SH-SY5Y (cell line): ENCODE data around the gene FAM117B.

ENCODE experiments used
- GATA2 ChIP-seq: IDR thresholded peaks from 2 replicates; pipeline ENCODE4 v1.6.1; 2011; ENCODE audit warnings: mild to moderate bottlenecking, low read depth, low read length
- GATA3 ChIP-seq: IDR thresholded peaks from 2 replicates; pipeline ENCODE4 v1.6.1; 2011; ENCODE audit warnings: low read depth, mild to moderate bottlenecking, low read length, moderate library complexity

FAM117B gene

DNA sequence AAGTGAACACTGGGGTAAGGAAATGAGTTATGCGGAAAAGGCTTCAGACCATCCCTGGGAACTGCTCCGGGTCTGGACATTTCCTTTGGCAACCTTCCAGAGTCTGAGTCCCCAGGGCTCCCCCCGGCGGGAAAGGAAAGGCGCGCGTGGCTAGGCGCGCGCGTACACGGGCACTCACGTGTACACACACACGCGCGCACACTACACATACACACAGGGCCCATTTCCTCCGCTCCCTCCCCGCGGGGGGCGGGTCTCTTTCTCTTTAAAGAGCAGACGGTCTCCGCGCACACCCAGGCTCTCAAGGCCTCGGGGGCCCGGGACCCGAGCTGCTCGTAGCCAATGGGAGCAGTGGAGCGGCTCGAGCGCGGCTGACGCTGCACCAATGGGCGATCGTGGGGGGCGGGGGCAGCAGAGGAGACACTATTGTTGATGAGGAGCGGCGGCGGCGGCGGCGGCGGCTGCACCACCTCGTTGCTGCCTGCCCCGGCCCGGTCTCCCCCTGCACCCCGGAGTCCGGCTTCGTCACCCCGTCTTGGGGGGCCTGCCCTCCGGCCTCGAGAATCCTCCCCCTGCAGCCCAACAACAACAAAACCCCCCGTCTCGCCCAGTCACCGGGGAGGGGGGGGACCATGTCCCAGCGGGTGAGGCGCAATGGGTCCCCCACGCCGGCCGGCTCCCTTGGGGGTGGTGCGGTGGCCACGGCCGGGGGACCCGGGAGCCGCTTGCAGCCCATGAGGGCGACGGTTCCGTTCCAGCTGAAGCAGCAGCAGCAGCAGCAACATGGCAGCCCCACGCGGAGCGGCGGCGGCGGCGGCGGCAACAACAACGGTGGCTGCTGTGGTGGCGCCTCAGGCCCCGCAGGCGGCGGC is at the start of gene FAM117B:
TSS of gene FAM117B (plus strand) at position 414 of the 872 bp plus-strand sequence. CDS start at position 633, 219 bp downstream.
- TF ChIP-seq GATA2: no peak
- no peak for TF ChIP-seq GATA3

DNA sequence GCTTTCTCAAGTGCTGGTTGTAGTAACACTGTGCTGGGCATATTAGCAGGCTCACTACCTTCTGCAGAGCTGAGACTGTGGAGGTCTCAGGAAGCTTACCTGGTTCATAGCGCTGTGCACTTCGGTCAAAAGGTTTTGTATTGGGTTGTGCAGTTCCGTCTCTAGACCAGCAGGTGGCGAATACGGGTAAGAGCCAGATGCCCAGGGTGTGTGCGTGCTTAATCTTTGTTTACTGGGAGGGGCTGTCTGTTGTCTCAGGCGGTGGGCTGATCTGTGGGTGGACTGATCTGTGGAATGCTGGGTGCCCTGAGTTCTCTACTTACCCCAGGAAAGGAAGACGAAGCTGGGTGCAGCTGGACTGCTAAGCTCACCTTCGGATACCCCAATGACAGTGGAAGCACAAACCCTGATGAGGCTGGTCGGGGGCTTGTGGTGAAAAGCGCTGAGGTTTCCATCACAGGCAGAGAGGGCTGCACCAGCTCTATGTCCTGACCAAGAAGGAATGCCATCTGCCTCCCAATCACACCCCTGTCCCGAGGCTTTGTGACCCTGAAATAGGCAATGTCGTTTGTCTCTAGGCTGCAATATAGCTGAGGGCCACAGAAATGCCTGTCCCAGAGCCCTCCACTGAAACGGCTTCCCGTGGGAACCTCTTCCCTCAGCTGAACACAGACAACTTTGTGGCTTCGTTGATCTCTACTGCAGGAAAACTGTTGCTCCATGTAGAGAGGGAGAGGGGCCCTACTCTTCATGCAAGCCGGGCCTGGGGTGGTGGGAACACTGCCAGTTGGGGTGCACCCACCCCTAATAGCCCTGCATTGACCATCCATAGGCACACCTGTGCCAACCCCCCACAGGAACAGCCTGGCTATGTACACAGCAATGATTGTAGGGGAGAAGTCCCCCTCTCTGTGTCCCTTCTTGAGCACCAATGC is 45.9 kb upstream of the FAM117B start:
- no peak for TF ChIP-seq GATA2

DNA sequence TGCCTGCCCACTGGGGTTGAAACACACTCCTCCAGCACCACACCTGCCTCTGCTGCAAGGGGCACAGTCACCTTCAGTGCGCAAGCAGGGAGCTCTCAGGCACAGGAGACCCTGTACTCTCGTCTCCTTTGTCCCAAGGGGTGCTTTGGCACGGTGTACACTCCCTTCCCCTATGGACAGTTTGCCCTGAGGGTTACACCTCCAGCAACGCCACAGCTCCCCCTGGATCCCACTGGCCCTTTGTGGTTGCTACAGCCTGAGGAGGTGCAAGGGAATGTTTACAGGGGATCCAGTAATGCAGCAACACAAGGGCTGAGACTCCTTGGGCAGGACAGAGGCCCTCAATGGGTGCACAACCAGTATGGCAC is 45.2 kb upstream of the FAM117B start:
- TF ChIP-seq GATA2: no peak
- no peak for TF ChIP-seq GATA3

DNA sequence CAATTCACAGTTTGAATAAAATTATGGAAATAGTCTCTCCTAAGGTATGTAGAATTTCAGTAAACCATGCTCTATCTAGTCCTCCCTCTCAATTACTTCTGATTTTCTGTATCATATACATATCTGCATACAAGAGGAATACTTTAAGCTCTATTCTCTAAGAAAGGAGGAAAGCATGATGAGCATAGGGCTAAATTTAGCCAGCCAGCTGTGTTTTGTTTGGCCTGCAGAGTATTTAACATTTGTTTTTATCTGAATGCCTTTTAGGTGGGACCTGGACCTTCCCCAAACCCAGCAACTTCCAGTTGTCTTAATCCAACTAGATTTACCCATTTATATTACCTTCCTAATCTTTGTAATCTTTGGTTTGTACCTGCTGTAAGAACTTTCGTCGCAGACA is 42.2 kb upstream of the FAM117B start:
- no peak for TF ChIP-seq GATA2
- no peak for TF ChIP-seq GATA3

DNA sequence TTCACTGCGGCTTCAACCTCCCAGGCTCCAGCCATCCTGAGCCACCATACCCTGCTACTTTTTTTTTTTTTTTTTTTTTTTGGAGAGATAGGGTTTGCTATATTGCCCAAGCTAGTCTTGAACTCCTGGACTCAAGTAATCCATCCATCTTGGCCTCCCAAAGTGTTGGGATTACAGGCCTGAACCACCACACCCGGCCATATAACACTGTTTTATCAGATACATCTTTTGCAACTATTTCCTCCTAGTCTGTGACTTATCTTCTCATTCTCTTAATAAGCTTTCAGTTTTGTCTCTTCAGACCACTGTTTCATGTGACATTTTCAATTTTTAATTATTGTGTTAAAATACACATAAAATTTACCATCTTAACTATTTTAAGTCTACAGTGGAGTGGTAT is 35.7 kb upstream of the FAM117B start:
- no peak for TF ChIP-seq GATA2
- TF ChIP-seq GATA3: no peak

DNA sequence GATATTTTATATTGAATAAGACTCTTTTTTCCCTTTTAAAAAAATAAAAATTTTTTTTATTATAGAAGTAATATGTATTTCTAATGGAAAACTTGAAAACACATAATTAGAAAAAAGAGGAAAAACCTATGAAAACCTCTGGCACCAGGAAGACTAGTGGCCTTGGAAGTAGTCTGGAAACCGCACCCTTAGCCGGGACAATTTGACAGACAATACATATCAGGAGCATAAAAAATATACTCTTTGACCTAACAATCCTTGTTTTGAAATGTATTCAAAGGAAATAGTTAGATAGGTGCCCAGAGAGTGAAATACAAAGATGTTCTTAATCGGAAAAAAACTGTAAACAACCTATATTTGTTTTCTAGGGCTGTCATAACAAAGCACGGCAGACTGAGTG is 34.9 kb upstream of the FAM117B start:
- TF ChIP-seq GATA2 (no peak), GATA3 (no peak)

DNA sequence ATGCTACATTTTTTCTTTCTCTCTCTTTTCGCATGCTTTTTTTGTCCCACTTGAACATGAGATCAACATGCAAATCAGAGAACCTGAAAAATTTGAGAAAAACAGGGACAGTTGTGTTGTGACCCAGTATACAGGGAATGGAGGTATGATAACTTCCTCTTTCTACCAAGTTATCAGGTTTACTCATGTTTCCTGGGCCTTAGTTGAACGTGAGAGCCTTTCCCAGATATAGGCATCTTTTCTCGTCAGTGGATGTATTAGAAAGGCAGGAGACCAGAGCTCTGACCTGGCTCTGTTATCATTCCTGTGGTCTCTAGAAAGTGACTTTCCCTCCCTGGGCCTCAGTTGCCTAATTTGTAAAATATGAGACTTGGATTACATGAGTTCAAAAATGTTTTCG is 30.1 kb upstream of the FAM117B start:
- no peak for TF ChIP-seq GATA2
- no peak for TF ChIP-seq GATA3

DNA sequence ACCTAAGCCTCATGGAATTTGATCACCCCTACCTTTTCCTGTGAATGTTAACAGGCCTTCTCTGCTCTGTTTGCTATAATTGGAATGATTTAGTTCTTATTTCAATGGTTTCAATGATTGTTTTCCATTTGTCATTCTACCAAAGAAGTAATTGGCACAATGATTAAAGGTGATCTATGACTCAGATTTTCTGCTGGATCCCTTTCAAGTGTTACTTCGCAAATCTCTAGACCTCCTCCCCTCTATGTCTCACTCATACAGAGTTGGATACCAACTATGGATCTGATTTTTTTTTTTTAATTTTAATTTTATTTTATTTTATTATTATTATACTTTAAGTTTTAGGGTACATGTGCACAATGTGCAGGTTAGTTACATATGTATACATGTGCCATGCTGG is 29.6 kb upstream of the FAM117B start:
- TF ChIP-seq GATA3 (no peak), GATA2 (no peak)

DNA sequence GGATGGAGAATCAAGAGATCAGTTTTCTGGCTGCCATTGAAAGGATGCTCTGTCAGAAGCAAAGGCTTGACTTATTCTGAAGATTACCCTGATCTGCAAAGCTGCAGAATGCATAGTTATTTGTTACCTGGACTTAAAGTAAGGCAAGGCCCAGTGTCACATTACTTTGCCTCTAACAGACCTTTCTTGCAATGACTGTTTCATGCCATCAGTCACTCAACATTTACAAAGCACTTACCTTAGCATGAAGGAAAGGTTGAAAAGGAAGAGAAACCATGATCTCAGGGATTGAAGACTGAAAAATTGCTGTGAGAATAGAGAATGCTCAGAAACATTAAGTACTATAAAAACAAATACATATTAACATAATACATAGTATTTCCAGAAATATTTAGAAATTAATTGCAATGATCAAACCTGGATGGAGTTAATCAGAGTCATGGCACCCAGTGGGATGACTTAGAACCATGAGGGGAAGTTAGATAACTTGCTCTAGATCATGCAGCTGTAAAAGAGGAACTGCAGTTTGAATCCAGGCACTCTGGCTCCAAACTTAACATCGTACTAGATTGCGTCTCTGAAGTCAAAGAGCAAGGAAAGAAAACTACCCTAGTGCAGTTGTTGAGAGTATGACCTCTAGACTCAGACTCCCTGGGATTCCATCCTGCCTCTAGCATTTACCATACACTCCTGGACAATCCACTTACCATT is 26.5 kb upstream of the FAM117B start:
- TF ChIP-seq GATA2: no peak
- TF ChIP-seq GATA3: no peak

DNA sequence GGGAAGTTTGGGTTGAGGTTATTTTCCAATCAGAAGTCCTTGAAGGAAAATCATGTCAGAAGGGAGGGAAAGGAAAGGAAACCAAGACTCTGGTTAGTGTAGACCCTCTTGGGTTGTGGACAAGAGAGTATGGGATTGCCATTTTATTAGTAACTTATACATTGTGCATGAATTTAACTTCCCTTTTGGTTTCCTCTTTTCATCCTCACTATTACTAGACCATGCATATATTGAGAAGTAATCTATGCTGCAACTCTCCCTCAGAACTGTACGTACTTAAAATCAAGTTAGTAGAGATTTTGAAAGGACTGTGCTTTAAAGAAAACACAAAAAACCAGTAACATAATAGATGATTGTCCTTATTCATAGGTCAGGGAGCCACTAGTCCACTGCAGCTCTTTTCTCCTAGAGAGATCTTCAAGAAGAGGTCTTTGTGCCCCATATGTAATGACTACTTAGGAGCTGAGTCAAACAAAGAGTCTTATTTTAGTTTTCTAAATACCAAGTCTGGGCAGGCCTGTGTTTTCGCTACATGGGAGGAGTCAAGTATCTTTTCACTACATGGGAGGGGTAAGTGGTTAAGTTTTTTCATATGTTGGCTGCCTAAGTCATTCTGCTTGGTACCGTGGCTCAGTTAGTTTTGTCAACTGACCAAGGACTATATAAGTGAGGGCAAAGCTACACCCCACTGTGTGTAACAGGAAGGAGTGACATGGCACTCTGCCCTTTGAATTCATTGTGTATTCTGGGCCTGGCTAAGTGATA is 25.2 kb upstream of the FAM117B start:
- TF ChIP-seq GATA2 (no peak), GATA3 (no peak)

DNA sequence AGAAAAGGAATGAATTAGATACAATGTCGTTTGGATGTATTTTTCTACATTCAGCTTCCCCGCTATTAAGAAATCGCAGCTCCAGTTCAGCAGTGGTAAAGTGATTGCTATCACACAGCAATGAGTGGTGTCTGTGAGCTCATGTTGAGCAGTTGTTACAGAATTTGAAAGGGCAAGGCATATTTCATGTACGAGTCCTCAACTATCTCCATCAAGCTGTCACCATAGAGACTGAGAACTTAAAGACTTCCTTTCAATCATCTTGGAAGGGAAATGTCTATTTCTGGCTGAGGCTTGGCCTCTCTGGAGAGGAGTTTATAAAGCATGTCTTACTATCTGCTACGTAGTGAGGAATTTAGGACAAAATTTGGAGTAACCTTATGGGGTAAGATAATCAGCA is 24.4 kb upstream of the FAM117B start:
- no peak for TF ChIP-seq GATA2
- no peak for TF ChIP-seq GATA3

DNA sequence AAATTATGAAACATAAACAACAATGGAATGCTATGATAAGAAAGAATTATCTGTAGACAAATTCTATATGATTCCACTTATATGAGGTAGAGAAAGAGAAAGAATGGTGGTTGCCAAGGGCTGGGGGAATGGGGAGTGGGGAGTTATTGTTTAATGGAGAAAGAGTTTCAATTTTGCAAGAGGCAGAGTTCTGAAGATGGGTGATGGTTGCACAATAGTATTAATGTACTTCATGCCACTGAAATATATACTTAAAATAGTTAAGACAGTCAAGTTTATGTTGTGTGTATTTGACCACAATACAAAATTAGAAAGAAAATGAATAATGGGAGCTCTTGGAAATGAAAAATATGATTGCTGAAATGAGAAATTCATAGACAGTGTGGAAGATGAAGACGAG is 22.6 kb upstream of the FAM117B start:
- TF ChIP-seq GATA2: no peak
- no peak for TF ChIP-seq GATA3

DNA sequence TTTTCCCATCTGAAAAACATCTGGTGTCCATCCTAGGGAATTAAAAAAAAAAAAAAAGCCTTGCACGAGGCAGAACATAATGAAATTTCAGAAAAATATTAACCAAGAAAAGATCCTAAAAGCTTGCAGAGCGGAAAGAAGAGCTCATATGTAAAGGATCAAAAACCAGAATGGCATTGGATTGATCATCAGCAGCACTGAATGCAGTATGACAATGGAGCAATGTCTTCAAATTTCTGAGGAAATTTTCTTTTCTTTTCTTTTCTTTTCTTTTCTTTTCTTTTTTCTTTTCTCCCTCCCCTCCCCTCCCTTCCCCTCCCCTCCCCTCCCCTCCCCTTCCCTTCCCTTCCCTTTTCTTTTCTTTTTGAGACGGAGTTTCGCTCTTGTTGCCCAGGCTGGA is 21.3 kb upstream of the FAM117B start:
- TF ChIP-seq GATA2 (no peak), GATA3 (no peak)
